ENCODE results near the gene KLHL4.
"Not testable (repeated sequence)": the region's sequence is repeated elsewhere in the genome, so short reads cannot be mapped to it uniquely, and the experiment has no call there.

The KLHL4 gene, protein sequence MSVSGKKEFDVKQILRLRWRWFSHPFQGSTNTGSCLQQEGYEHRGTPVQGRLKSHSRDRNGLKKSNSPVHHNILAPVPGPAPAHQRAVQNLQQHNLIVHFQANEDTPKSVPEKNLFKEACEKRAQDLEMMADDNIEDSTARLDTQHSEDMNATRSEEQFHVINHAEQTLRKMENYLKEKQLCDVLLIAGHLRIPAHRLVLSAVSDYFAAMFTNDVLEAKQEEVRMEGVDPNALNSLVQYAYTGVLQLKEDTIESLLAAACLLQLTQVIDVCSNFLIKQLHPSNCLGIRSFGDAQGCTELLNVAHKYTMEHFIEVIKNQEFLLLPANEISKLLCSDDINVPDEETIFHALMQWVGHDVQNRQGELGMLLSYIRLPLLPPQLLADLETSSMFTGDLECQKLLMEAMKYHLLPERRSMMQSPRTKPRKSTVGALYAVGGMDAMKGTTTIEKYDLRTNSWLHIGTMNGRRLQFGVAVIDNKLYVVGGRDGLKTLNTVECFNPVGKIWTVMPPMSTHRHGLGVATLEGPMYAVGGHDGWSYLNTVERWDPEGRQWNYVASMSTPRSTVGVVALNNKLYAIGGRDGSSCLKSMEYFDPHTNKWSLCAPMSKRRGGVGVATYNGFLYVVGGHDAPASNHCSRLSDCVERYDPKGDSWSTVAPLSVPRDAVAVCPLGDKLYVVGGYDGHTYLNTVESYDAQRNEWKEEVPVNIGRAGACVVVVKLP

DNA sequence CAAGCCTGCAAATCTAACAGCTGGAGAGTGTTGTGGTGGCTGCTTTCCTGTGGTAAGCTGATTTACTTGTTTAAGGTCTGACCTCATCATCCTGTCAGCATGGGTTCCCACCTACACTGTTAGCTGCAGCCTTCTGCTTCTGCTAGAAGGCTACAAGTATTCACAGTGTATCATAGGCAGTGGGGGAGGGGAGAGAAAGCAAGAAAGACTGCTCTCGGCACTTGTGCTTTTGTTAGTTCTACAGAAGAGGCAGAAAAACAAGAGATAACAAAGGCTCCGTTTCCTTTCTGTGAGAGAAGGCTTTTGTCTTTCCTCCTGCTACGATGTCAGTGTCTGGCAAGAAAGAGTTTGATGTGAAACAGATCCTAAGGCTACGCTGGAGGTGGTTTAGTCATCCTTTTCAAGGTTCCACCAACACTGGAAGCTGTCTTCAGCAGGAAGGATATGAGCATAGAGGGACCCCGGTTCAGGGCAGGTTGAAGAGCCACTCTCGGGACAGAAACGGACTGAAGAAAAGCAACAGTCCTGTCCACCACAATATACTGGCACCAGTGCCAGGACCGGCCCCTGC, at the start of gene KLHL4:
Gene KLHL4, plus strand, starts transcription at position 232 of the 571 bp plus-strand sequence. Its CDS starts 92 bp downstream, at position 324.
- DNase-seq (ENCODE audit: low spot score): no peak

- no peak for DNase-seq (ENCODE audit: low spot score)
These were observed 48.7 kb upstream of the KLHL4 start for GRCh38 chrX:87468941-87469340.

DNA sequence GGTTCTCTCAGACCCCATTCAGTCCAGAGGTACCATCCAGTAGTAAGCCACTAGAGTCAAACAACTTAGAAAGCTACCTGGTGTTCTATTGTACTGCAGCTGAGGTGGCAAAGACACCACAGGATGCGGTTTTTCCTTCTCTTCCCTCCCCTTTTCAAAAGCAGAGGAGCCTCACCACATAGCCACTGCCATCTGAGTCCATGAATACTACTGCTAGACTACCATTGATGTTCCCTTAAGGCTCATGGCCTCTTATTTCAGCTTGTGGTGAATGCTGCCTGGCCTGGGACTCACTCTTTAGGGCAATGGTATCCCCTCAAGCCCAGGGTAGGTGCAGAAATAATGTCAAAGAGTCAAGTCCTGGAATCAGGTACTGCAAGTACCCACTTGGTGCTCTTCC, 41.8 kb upstream of the KLHL4 start:
- no peak for DNase-seq (ENCODE audit: low spot score)

GRCh38 chrX:87478703-87479102, 38.9 kb upstream of the KLHL4 start:
- not testable (repeated sequence) for DNase-seq (ENCODE audit: low spot score)

DNA sequence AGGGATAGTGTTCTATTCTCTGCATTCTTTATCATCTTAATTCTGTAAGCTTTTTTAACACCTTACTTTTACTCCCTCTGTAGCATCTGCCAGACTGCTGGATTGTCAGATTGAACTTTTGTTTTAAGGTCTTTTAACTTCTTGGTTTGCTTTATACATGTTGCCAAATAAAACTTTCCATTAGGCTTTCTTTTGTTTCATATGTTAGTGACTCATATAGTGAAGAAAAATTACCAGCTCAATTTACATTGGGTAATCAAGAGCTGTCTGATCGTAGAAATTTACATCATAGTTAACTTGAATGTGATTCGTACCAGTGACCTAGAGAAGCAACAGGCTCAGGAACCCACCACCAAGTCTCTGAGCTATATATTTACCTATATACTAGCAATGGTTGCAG, 28.5 kb upstream of the KLHL4 start:
- DNase-seq (ENCODE audit: low spot score): no peak

- no peak for DNase-seq (ENCODE audit: low spot score)
These were observed 1.8 kb upstream of the KLHL4 start for GRCh38 chrX:87515836-87516235.

DNA sequence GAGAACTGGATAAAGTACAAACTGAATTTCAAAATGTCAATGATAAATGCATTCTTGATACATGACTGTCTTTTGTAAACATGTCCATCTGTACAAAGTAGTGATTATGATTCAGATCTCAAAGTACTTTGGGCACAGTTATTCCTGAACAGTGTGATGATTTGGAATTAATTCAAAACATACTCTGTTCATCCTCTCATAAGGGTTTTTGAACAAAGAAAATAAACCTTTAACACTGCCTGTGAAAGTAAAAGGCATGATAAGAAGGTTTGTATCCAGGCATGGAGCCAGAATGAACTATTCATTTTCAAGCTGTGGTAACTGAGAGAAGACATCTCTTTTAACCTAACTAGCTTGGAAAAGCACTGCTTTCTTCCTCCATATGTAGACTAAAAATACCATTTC, 883 bp upstream of the KLHL4 start:
- no peak for DNase-seq (ENCODE audit: low spot score)

DNA sequence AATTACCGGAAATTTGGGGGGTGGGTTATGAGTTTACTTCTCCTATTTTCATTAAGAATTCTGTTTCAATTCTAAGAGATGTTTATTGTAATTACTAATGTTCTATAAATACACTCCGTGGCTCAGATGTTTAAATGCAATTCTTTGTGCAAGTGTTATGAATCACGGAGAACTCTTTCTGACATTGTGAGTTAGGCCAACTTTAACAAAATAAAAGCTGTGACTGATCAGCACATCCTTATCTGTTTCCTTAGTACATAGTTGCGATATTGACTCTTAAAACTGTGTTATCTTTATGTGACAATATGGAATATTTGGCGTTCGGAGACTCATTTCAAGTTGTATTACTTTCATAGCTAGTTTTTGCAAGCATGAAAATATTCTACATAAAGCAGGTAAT, 902 bp downstream of the KLHL4 start:
- DNase-seq (ENCODE audit: low spot score): no peak

GRCh38 chrX:87525771-87526229, 8.2 kb downstream of the KLHL4 start:
- DNase-seq (ENCODE audit: low spot score): no peak

DNA sequence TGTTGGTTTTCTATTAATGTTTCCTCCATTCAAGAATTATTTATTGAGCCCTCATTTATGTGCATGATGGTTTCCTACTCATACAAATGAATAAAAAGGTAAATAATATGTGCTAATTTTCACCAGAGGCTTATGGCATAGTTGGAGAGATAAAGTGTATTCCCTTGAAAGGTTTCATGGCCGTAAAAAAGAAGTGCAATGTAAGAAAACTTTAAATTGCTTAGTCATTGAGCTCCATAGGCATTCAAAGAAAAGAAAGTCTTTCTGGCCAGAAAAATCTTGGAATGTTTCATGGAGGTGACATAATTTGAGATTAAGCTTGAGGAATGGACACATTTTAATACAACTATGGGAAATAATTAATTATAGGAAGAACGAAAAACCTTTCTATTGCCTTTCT, 8.7 kb downstream of the KLHL4 start:
- DNase-seq (ENCODE audit: low spot score): no peak

DNA sequence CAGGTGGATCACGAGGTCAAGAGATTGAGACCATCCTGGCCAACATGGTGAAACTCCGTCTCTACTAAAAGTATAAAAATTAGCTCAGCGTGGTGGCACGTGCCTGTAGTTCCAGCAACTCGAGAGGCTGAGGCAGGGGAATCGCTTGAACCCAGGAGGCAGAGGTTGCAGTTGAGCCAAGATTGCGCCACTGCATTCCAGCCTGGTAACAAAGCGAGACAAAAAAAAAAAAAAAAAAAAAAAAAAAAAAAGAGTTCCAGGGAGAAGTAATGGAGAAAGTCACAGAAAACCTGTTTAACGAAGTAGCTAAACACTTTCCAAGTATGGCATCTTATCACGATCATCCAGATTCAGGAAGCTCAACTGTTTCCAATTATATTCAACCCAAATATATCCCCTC, 10.9 kb downstream of the KLHL4 start:
- no peak for DNase-seq (ENCODE audit: low spot score)

DNA sequence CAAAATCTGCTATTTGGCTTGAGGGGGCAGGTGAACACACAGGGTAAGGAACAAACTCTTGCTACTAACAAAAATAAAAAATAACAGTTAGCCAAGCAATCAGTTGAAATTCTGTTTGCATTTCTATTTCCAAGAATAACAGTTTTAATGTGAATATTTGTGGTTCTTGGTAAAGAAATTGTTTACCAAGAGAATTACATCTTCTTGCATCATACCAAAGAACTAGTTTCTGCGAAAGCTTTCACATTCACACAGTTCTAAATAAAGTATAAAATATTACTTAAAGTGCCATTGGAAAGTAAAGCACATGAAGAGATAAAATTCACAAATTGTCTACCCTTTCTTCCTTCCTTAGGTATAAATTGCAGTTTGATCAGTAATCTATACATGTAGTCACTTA, 54.4 kb downstream of the KLHL4 start:
- DNase-seq (ENCODE audit: low spot score): no peak

DNA sequence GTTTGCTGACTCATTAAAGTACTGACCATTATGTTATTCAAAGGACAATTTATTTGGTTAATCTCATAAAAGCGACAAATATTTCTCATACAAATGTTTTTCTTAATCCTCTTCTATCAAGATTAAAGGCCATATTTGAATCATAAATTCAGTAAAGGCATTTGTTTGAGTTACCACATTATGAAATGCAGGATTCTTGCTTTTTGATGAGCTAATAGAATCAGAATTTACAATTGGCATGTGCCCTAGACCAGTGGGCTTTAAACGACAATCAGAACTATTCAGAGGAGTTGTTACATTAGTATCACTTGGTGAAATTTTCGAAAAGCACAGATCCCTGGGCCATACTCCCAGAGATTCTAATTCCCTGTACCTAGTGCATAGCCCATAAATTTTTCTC, 55.3 kb downstream of the KLHL4 start:
- DNase-seq (ENCODE audit: low spot score): no peak

- no peak for DNase-seq (ENCODE audit: low spot score)
These were observed 61.4 kb downstream of the KLHL4 start for GRCh38 chrX:87578978-87579377.

DNA sequence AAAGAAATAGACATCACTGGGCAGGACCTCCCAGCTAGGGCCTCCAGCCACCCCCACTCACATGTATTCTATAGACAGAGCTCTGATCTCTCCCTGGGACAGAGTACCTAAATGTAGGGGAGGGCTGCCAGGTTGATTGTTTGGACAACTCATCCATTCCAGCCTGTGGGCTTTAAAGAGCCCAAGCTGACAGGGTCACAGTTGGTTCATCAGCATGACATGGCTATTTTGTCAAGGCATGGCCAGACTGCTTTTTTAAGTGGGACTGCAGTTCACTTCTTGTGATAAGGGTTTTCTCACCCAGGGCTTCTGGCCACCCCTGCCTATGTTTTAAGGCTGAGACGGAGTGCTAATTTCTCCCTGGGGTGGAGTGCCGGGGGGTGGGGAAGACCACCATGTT, 63.3 kb downstream of the KLHL4 start:
- DNase-seq (ENCODE audit: low spot score): no peak

GRCh38 chrX:87582453-87582852, 64.9 kb downstream of the KLHL4 start:
- no peak for DNase-seq (ENCODE audit: low spot score)

- DNase-seq (ENCODE audit: low spot score): no peak
These were observed 66.1 kb downstream of the KLHL4 start for GRCh38 chrX:87583679-87584078.

DNA sequence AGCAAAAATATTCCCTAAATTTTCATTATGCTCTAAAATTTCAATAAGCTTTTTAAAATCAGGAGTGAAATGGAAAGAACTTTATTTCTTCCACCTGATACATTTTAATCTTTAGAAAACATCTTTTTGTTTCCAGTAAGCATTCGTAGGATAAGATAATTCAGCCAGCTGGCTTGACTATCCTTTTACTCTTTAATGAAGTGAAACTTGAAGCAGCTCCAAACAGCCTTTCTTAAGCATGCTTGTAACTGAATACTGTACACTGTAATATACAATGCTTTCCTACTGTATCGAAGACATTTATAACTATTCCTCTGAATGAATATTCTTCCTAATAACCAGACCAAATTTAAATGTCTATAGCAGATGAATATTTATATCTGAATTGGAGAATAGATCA, 98.8 kb downstream of the KLHL4 start:
- DNase-seq (ENCODE audit: low spot score): no peak

DNA sequence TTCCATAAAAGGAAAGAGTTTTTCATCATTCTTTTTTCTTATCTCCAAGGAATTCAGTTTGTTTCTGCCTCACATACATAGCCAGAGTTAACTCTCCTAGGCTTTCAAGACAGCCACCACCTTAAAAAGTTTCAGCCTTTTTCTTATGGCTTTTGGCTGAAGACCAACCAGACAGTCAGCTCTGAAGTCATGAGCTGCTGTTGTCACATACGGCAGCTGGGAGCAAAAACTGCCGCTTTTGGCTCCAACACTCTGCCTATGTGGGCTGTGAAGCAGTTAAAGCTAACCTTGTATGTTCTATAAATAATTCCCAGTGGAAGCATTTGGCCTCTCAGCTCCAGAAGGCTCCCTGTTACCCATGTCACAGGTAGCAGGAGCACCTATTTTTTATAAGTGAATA, 104.1 kb downstream of the KLHL4 start:
- no peak for DNase-seq (ENCODE audit: low spot score)

DNA sequence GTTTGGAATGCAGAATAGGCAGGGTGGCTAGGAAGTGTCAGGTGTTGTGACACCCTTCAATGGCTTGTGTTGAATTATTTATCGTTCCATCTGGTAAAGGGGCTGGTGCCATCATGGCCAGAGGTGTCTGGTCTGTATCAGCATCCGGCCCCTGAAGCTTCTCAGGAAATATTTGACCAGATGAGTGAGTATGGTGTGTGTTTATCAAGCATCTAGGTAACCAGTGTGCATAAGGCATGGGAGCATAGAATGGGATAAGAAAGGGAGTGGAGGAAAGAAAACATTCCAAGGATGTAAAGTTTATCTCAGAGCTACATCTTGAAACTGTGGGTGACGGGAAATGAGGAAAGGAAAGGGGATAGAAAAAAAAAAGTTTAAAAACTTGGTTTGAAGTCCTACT, 109.4 kb downstream of the KLHL4 start:
- no peak for DNase-seq (ENCODE audit: low spot score)

DNA sequence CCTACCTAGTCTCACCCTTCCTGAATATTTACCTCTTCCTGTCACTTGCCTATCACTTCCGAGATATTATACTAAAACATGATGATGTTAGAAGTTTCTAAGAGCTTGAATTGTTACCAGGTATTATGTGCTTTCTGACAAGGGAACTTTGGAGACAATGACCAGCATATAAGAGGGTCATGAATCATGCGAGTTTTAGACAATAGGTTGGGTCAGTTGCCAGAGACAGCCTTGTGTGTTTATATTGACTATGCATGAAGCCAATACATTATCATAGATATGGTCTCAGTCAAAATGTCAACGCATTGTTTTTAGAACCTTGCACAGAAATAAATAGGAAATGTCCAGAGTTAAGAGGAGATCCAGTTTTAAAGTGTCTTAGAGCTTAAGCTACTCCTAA, 116.8 kb downstream of the KLHL4 start:
- DNase-seq (ENCODE audit: low spot score): no peak

DNA sequence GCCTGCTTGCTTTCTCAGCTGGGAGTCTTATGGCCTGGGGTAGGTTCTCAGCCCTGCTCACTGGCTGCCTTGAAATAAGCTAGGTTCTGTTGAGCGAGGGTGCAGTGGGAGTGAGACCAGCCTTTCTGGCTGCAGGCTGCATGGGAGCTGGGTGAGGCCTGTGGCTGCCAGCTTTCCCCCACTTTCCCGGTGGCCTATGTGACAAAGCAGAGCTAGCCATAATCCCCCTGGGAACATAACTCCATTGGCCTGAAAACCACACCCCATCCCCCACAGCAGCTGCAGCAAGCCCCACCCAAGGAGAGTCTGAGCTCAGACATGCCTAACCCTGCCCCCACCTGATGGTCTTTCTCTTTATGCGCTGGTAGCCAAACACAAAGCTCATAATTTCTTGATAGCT, 118.9 kb downstream of the KLHL4 start:
- DNase-seq (ENCODE audit: low spot score): no peak

GRCh38 chrX:87641439-87641838, 123.8 kb downstream of the KLHL4 start:
- DNase-seq (ENCODE audit: low spot score): not testable (repeated sequence)

All from AG08396 (cell line).